Prostate gland (tissue), 2 donors: ENCODE results near the gene KCTD3. TPM values are rescaled to one million over a fixed set of nuclear protein-coding genes. Genes with fewer than 3 reads are reported as not detected.

Experiments
- DNase-seq: peaks from one replicate; pipeline ENCODE4 v3.0.0-alpha.2; 2019; ENCODE audit warnings: low spot score
- H3K27ac ChIP-seq, 2 donors: fragments of 200-600 bp; sonication (generic); 2 replicates each; pipeline ENCODE4 v1.5.1; 2017 to 2019
- H3K27me3 ChIP-seq: fragments of 200-600 bp; sonication (generic); replicated peaks from 2 replicates; pipeline ENCODE4 v1.5.1; 2019; ENCODE audit not compliant: insufficient read depth
- H3K36me3 ChIP-seq, 2 donors: fragments of 200-600 bp; sonication (generic); 1 replicate in 1 of 2; 2 replicates in 1 of 2; pipeline versions ENCODE4 v1.5.1 to v1.8.1; 2017 to 2019
- H3K4me1 ChIP-seq: fragments of 200-600 bp; sonication (generic); replicated peaks from 2 replicates; pipeline ENCODE4 v1.5.1; 2019
- H3K4me3 ChIP-seq, 2 donors: fragments of 200-600 bp; sonication (generic); 2 replicates each; pipeline ENCODE4 v1.5.1; 2017 to 2019
- H3K9me3 ChIP-seq: fragments of 200-600 bp; sonication (generic); 2 replicates; pipeline ENCODE4 v1.5.1; 2017
- POLR2A ChIP-seq: fragments of 450-650 bp; IDR thresholded peaks from one replicate; pipeline ENCODE4 v1.6.1; 2016; ENCODE audit warnings: antibody characterized with exemption, mild to moderate bottlenecking
- POLR2AphosphoS5 ChIP-seq: sonication (generic); formaldehyde crosslinking; IDR thresholded peaks from one replicate; pipeline ENCODE4 v1.6.1; 2017; ENCODE audit warnings: antibody characterized with exemption
- whole genome bisulfite sequencing: methylation state at CpG from one replicate; pipeline ENCODE4 v1.1.5; 2018; 5-methylcytosine and 5-hydroxymethylcytosine counted together
- intact Hi-C: fragments of 100-400 bp; cut with DNase I; formaldehyde crosslinking; loops from one replicate; pipeline ENCODE4 v1.14.2; 2022
- total RNA-seq, 2 donors: library from RNA; depleted of rRNA; stranded (reverse); fragments of >200 nt; gene quantifications; one replicate each; pipeline ENCODE4 v1.1.0, GENCODE V29; 2016
- TF ChIP-seq, protein P1 (sequence below), 4 experiments: fragments of 200-600 bp in 2 of 4; fragments of 450-650 bp in 2 of 4; sonication (generic) in 2 of 4; IDR thresholded peaks; 1 replicate in 3 of 4; 2 replicates in 1 of 4; pipeline ENCODE4 v1.5.1; 2016 to 2019; ENCODE audit warnings: antibody characterized with exemption in 4 of 4, mild to moderate bottlenecking in 2 of 4, moderate library complexity in 2 of 4

Gene KCTD3
- total RNA-seq, 2 donors from 2014 or later: 78.3 to 95.5 TPM

DNA sequence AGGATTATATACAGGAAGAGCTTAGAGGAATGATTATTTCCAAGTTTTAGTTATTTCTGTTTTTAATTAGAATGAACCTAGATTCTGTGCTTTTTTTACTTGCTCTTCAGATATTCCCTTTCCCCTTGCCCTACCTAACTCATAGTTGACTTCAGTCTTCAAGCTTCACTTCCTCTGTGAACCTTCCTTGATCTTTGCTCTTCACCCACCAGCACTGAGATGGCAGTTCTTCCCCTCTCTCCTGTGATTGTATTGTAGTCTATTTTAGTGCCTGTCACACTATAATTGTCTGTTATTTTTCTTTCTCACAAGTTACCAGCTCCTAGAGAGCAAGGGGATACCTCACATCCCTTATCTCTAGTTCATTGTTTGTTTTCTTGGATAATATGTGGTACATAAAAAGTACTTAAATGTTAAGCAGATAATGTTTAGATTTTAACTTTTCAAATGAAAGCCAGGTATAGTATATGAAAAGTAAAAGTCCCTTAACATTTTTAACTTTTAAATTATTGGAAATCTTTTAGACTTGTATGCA, 33.2 kb downstream of the KCTD3 start:
- Histone ChIP-seq H3K4me1 (no peaks in the 10 kb centered on the region), H3K27me3 (no peaks in the 10 kb centered on the region), H3K27ac (no peak overlapping the region), H3K36me3 (no peaks in the 10 kb centered on the region), H3K9me3 (no peaks in the 10 kb centered on the region), H3K4me3 (no peak overlapping the region)
- no peak for DNase-seq
- intact Hi-C loops: no loop called here
- TF ChIP-seq POLR2A (no peak), POLR2AphosphoS5 (no peak)

DNA sequence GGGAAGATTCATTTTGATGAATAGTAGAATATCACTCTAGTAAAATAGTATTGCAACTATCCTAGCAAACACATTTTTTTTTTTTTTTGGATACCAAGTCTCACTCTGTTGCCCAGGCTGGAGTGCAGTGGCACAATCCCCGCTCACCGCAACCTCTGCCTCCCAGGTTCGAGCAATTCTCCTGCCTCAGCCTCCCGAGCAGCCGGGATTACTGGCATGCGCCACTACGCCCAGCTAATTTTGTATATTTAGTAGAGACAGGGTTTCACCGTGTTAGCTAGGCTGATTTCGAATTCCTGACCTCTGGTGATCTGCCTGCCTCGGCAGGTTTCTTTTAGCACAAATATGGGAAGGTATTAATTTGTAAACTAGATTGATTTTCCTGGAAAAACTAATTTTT, 33.8 kb downstream of the KCTD3 start:
- TF ChIP-seq, protein P1, sequence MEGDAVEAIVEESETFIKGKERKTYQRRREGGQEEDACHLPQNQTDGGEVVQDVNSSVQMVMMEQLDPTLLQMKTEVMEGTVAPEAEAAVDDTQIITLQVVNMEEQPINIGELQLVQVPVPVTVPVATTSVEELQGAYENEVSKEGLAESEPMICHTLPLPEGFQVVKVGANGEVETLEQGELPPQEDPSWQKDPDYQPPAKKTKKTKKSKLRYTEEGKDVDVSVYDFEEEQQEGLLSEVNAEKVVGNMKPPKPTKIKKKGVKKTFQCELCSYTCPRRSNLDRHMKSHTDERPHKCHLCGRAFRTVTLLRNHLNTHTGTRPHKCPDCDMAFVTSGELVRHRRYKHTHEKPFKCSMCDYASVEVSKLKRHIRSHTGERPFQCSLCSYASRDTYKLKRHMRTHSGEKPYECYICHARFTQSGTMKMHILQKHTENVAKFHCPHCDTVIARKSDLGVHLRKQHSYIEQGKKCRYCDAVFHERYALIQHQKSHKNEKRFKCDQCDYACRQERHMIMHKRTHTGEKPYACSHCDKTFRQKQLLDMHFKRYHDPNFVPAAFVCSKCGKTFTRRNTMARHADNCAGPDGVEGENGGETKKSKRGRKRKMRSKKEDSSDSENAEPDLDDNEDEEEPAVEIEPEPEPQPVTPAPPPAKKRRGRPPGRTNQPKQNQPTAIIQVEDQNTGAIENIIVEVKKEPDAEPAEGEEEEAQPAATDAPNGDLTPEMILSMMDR (IDR thresholded peaks at IDR 0.05): no peak
- TF ChIP-seq POLR2AphosphoS5 (no peak), POLR2A (no peak)
- intact Hi-C loops: no loop called here
- H3K27me3 ChIP-seq: no peaks in the 10 kb centered on the region
- no peak overlapping the region for H3K4me3 ChIP-seq
- H3K36me3 ChIP-seq: no peaks in the 10 kb centered on the region
- H3K4me1 ChIP-seq: no peaks in the 10 kb centered on the region
- no peaks in the 10 kb centered on the region for H3K9me3 ChIP-seq
- no peak overlapping the region for H3K27ac ChIP-seq
- WGBS: 92% methylated on average over 10 of the region's 10 CpGs
- DNase-seq: no peak

DNA sequence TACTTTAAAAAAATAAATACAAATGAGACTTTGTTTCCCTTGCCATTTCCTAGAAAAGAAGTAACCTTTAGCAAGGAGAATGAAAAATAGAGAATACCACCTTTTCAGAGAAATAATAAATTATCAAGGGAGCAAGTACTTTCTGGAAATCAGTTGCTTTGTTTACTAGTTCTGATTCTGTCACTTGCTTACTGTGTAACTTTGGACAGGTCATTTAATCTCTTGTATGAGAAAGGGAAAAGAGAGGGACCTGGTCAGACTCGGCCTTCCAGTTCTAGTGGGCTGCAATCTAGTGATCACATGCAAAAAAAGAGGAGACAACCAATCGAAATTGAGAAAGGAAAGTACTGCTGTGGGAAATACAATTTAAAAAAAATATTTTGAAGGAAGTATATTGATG, 34.2 kb downstream of the KCTD3 start:
- H3K4me1 ChIP-seq: no peaks in the 10 kb centered on the region
- H3K27ac ChIP-seq: no peak overlapping the region
- H3K36me3 ChIP-seq: no peaks in the 10 kb centered on the region
- 88% methylated on average over 2 of the region's 2 CpGs for WGBS
- intact Hi-C loops: no loop called here
- TF ChIP-seq POLR2A: no peak
- TF ChIP-seq, protein P1 (IDR thresholded peaks at IDR 0.05): no peak
- TF ChIP-seq POLR2AphosphoS5: no peak
- no peaks in the 10 kb centered on the region for H3K9me3 ChIP-seq
- no peaks in the 10 kb centered on the region for H3K27me3 ChIP-seq
- DNase-seq: no peak
- H3K4me3 ChIP-seq: no peak overlapping the region

DNA sequence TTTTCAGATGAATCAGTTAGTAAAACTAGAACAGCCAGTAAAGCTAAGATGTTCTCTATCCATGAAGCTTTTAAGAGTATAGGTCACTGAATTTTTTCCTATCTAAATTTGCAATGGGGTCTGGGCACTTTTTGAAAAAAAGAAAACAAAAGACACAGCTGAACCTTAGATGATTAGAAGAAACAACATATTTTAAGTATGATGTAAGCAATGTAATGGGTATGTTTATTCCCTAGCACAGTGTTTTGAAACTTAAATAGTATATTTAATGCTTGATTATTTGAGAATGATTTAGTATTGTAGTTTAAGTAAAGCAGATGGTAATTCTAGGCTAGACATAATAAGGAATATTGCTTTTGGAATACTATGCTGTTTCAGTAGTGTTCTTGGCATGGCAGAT, 36.2 kb downstream of the KCTD3 start:
- Histone ChIP-seq H3K4me1 (no peaks in the 10 kb centered on the region), H3K9me3 (no peaks in the 10 kb centered on the region), H3K27me3 (no peaks in the 10 kb centered on the region), H3K27ac (no peak overlapping the region), H3K36me3 (no peaks in the 10 kb centered on the region), H3K4me3 (no peak overlapping the region)
- TF ChIP-seq POLR2AphosphoS5 (no peak), POLR2A (no peak)
- TF ChIP-seq, protein P1 (IDR thresholded peaks at IDR 0.05): no peak
- intact Hi-C loops: no loop called here
- DNase-seq: no peak

DNA sequence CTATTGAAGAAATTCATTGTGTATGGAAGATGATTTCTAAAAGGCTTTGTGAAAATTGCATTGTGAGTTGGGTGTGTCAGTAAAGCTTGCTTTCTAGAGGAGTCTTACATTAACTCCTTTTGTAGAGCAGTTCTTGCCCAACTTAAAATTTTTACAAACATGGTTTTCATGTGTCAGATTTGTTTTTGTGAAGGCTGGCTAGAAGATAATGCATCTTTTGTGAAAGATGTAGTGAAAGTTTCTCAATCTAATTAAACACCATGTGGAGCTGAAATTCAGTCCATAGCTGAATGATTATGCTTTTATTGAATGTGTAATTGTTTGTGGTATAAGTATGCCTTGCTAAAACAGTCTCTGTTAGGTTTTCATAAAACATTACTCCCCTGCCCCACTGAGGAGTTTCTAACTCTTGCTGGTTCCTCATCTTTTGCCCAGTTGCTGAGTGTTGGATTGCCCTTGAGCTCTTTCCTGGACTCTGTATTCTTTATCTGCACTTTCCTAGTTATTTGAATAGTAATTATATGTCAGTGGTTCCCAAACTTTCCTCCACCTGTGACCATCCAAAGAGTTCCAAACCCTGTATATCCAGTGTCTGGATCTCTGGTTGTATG, 38.0 kb downstream of the KCTD3 start:
- TF ChIP-seq, protein P1 (IDR thresholded peaks at IDR 0.05): no peak
- no peak for TF ChIP-seq POLR2A
- no peak for TF ChIP-seq POLR2AphosphoS5
- no peak for DNase-seq
- no peaks in the 10 kb centered on the region for H3K36me3 ChIP-seq
- no peaks in the 10 kb centered on the region for H3K4me1 ChIP-seq
- H3K27me3 ChIP-seq: no peaks in the 10 kb centered on the region
- intact Hi-C loops: no loop called here
- H3K4me3 ChIP-seq: no peak overlapping the region
- no peak overlapping the region for H3K27ac ChIP-seq
- H3K9me3 ChIP-seq: no peaks in the 10 kb centered on the region
